Dedifferentiated amniotic fluid mesenchymal stem cell (primary cell): ENCODE results near the gene THAP2.
"Not testable (repeated sequence)": the region's sequence is repeated elsewhere in the genome, so short reads cannot be mapped to it uniquely, and the experiment has no call there.

Experiments used
- DNase-seq: peaks from one replicate; pipeline ENCODE4 v3.0.0-alpha.2; 2016; ENCODE audit errors: extremely low spot score

The THAP2 gene

GRCh38 chr12:71662849-71663560 lies 1.1 kb upstream of the THAP2 start:
- peak; percentile 63 for DNase-seq

- DNase-seq: no peak
Measured at GRCh38 chr12:71664411-71665089, 449 bp downstream of the THAP2 start.

- no peak for DNase-seq
Measured at GRCh38 chr12:71665090-71665463, 976 bp downstream of the THAP2 start.

GRCh38 chr12:71666259-71666658 lies 2.2 kb downstream of the THAP2 start:
- no peak for DNase-seq

GRCh38 chr12:71671311-71671710 lies 7.2 kb downstream of the THAP2 start:
- no peak for DNase-seq

GRCh38 chr12:71671816-71672215 lies 7.7 kb downstream of the THAP2 start:
- DNase-seq: no peak

GRCh38 chr12:71682466-71682865 lies 18.4 kb downstream of the THAP2 start:
- DNase-seq: no peak

GRCh38 chr12:71683633-71684032 lies 19.5 kb downstream of the THAP2 start:
- no peak for DNase-seq

- DNase-seq: no peak
Measured at GRCh38 chr12:71684081-71684480, 20.0 kb downstream of the THAP2 start.

GRCh38 chr12:71685312-71685906 lies 21.3 kb downstream of the THAP2 start:
- no peak for DNase-seq

GRCh38 chr12:71685914-71686657 lies 22.0 kb downstream of the THAP2 start, which contains the start of gene TMEM19:
Gene TMEM19 (plus strand): TSS chr12:71686082. CDS start chr12:71686681, 599 bp downstream.
- peak; percentile 86 for DNase-seq

GRCh38 chr12:71686658-71687025 lies 22.5 kb downstream of the THAP2 start:
- no peak for DNase-seq

GRCh38 chr12:71687172-71687571 lies 23.1 kb downstream of the THAP2 start:
- not testable (repeated sequence) for DNase-seq

- no peak for DNase-seq
Measured at GRCh38 chr12:71688961-71689570, 25.0 kb downstream of the THAP2 start.

GRCh38 chr12:71691504-71692129 lies 27.5 kb downstream of the THAP2 start:
- no peak for DNase-seq

GRCh38 chr12:71693126-71693525 lies 29.0 kb downstream of the THAP2 start:
- no peak for DNase-seq

- DNase-seq: not testable (repeated sequence)
Measured at GRCh38 chr12:71693651-71694050, 29.6 kb downstream of the THAP2 start.

GRCh38 chr12:71694099-71694820 lies 30.2 kb downstream of the THAP2 start:
- DNase-seq: no peak

GRCh38 chr12:71695782-71696181 lies 31.7 kb downstream of the THAP2 start:
- no peak for DNase-seq

- DNase-seq: not testable (repeated sequence)
Measured at GRCh38 chr12:71702181-71702580, 38.1 kb downstream of the THAP2 start.

GRCh38 chr12:71702590-71702989 lies 38.5 kb downstream of the THAP2 start:
- DNase-seq: no peak
